Esophagus squamous epithelium (tissue), 4 donors: ENCODE results near the gene KRTAP27-1.

ENCODE experiments used
- POLR2A ChIP-seq, 4 donors: fragments of 450-650 bp; IDR thresholded peaks; one replicate each; pipeline ENCODE4 v1.6.1; 2017; ENCODE audit warnings: antibody characterized with exemption in 4 of 4, mild to moderate bottlenecking in 4 of 4, moderate library complexity in 3 of 4
- TF ChIP-seq, protein P1 (sequence below), 6 experiments: fragments of 450-650 bp in 4 of 6; fragments of 200-600 bp in 2 of 6; sonication (generic) in 2 of 6; IDR thresholded peaks; one replicate each; pipeline ENCODE4 v1.5.1; 2016 to 2019; ENCODE audit warnings: antibody characterized with exemption in 6 of 6, mild to moderate bottlenecking in 4 of 6, moderate library complexity in 4 of 6

DNA sequence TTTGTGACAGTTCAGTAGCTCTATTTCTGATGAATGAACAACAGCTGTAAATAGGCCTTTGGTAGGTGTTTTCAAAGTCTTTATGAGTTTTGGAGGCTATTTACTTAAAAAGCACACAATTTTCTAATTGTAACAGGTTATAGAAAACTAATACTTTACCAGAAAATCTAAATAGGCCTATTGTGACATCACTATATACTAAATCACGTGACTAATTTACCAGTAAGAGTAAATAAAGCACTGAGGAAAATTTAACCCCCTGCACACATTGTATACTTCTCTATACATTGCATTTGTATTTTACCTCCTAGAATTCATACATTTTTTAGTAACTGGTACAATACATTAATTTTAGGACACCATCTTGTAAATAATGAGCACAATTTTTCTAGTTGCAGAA is 32.4 kb downstream of the KRTAP27-1 start:
- TF ChIP-seq, protein P1, sequence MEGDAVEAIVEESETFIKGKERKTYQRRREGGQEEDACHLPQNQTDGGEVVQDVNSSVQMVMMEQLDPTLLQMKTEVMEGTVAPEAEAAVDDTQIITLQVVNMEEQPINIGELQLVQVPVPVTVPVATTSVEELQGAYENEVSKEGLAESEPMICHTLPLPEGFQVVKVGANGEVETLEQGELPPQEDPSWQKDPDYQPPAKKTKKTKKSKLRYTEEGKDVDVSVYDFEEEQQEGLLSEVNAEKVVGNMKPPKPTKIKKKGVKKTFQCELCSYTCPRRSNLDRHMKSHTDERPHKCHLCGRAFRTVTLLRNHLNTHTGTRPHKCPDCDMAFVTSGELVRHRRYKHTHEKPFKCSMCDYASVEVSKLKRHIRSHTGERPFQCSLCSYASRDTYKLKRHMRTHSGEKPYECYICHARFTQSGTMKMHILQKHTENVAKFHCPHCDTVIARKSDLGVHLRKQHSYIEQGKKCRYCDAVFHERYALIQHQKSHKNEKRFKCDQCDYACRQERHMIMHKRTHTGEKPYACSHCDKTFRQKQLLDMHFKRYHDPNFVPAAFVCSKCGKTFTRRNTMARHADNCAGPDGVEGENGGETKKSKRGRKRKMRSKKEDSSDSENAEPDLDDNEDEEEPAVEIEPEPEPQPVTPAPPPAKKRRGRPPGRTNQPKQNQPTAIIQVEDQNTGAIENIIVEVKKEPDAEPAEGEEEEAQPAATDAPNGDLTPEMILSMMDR (IDR thresholded peaks at IDR 0.05) = no peak
- TF ChIP-seq POLR2A (IDR thresholded peaks at IDR 0.05) = no peak
